Hepatocyte (in vitro differentiated cells): ENCODE results near the gene SUN3. TPM values are rescaled to one million over a fixed set of nuclear protein-coding genes. Genes with fewer than 3 reads are reported as not detected.
A peak's percentile ranks its signal among the peaks of the same experiment; 100 is the strongest.

Experiments used
- DNase-seq: peaks from one replicate; pipeline ENCODE4 v3.0.0-alpha.2; 2016; ENCODE audit warnings: low spot score
- H2AFZ ChIP-seq: fragments of 200-600 bp; sonication (generic); 2 replicates; pipeline ENCODE4 v1.6.0; 2016; ENCODE audit warnings: antibody characterized with exemption, mild to moderate bottlenecking
- H3K27ac ChIP-seq: fragments of 200-600 bp; sonication (generic); 2 replicates; pipeline ENCODE4 v1.5.1; 2016; ENCODE audit warnings: mild to moderate bottlenecking
- H3K27me3 ChIP-seq: fragments of 200-600 bp; sonication (generic); 2 replicates; pipeline ENCODE4 v1.6.1; 2016
- H3K36me3 ChIP-seq: fragments of 200-600 bp; sonication (generic); replicated peaks from 2 replicates; pipeline ENCODE4 v1.5.1; 2016; ENCODE audit warnings: low read depth; ENCODE audit not compliant: insufficient read depth
- H3K4me1 ChIP-seq: fragments of 200-600 bp; sonication (generic); 2 replicates; pipeline ENCODE4 v1.5.1; 2016; ENCODE audit warnings: mild to moderate bottlenecking, moderate library complexity; ENCODE audit not compliant: insufficient read depth
- H3K4me2 ChIP-seq: fragments of 200-600 bp; sonication (generic); 2 replicates; pipeline ENCODE4 v1.6.0; 2016
- H3K4me3 ChIP-seq: fragments of 200-600 bp; sonication (generic); 2 replicates; pipeline ENCODE4 v1.5.1; 2016; ENCODE audit warnings: mild to moderate bottlenecking
- H3K79me2 ChIP-seq: fragments of 200-600 bp; sonication (generic); 2 replicates; pipeline ENCODE4 v1.6.0; 2017; ENCODE audit warnings: mild to moderate bottlenecking
- H3K9me2 ChIP-seq: fragments of 200-600 bp; sonication (generic); replicated peaks from 2 replicates; pipeline ENCODE4 v1.6.0; 2017; ENCODE audit warnings: mild to moderate bottlenecking; ENCODE audit not compliant: insufficient read depth
- H3K9me3 ChIP-seq: fragments of 200-600 bp; sonication (generic); 2 replicates; pipeline ENCODE4 v1.5.1; 2016; ENCODE audit warnings: low read depth, mild to moderate bottlenecking
- H4K20me1 ChIP-seq: fragments of 200-600 bp; sonication (generic); 2 replicates; pipeline ENCODE4 v1.6.0; 2016; ENCODE audit warnings: mild to moderate bottlenecking; ENCODE audit not compliant: insufficient read depth, poor library complexity, severe bottlenecking
- CTCF ChIP-seq: fragments of 200-600 bp; sonication (generic); IDR thresholded peaks from 2 replicates; pipeline ENCODE4 v1.5.1; 2016; ENCODE audit warnings: antibody characterized with exemption, mild to moderate bottlenecking; ENCODE audit not compliant: poor library complexity
- EZH2 ChIP-seq: fragments of 200-600 bp; sonication (generic); IDR thresholded peaks from 2 replicates; pipeline ENCODE4 v1.6.1; 2016; ENCODE audit warnings: antibody characterized with exemption, mild to moderate bottlenecking, borderline replicate concordance
- EZH2phosphoT487 ChIP-seq: fragments of 200-600 bp; sonication (generic); IDR thresholded peaks from one replicate; pipeline ENCODE4 v1.6.1; 2018; ENCODE audit warnings: antibody characterized with exemption, mild to moderate bottlenecking, low read depth, moderate library complexity; ENCODE audit not compliant: unreplicated experiment, severe bottlenecking
- WGBS: methylation state at CpG from one replicate; pipeline ENCODE4 v1.1.6; 2016; ENCODE audit warnings: low lambda C conversion rate; ENCODE audit errors: missing lambda C conversion rate; 5-methylcytosine and 5-hydroxymethylcytosine counted together
- polyA plus RNA-seq: library from polyadenylated mRNA; unstranded; fragments of >200 nt; fragmentation: Nextera tagmentation; extraction: Ambion mirVana; gene quantifications from 2 replicates; pipeline ENCODE4 v1.2.1, GENCODE V29; 2016
- total RNA-seq: library from RNA; depleted of rRNA; stranded (reverse); fragments of >200 nt; gene quantifications from 2 replicates; pipeline ENCODE4 v1.2.3, GENCODE V29; 2014

Gene SUN3
- total and polyA plus RNA-seq, 2 experiments from 2014 or later: not detected

DNA sequence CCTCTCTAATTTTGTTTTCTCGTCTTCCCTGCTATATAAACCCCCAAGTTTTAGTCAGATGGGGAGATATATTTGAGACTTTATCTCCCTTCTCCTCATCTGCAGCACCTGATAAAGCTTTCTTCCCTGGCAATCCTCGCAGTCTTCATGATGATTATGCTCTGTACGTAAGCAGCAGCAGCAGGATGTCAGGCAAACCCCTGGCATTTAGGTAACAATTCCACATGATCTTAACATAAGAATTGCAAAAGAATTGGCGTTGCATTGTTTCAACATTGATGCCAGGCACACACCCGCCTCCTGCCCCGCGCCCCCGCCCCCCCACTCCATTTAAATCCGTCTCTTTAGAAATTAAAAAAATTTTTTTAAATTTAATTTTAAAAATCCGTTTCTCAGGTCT is 86.8 kb downstream of the SUN3 start:
- Histone ChIP-seq H3K36me3 (no peaks in the 10 kb centered on the region), H3K4me3 (no peak overlapping the region), H3K27me3 (no peaks in the 10 kb centered on the region), H3K9me3 (no peaks in the 10 kb centered on the region), H2AFZ (no peak overlapping the region), H3K4me2 (no peak overlapping the region), H3K9me2 (no peaks in the 10 kb centered on the region), H3K4me1 (peaks cover 17% of the 10 kb centered on the region), H3K27ac (no peak overlapping the region), H3K79me2 (no peaks in the 10 kb centered on the region), H4K20me1 (no peaks in the 10 kb centered on the region)
- DNase-seq: no peak
- 86% methylated on average over 5 of the region's 10 CpGs for WGBS
- no peak for TF ChIP-seq CTCF
- no peak for TF ChIP-seq EZH2
- no peak for TF ChIP-seq EZH2phosphoT487

DNA sequence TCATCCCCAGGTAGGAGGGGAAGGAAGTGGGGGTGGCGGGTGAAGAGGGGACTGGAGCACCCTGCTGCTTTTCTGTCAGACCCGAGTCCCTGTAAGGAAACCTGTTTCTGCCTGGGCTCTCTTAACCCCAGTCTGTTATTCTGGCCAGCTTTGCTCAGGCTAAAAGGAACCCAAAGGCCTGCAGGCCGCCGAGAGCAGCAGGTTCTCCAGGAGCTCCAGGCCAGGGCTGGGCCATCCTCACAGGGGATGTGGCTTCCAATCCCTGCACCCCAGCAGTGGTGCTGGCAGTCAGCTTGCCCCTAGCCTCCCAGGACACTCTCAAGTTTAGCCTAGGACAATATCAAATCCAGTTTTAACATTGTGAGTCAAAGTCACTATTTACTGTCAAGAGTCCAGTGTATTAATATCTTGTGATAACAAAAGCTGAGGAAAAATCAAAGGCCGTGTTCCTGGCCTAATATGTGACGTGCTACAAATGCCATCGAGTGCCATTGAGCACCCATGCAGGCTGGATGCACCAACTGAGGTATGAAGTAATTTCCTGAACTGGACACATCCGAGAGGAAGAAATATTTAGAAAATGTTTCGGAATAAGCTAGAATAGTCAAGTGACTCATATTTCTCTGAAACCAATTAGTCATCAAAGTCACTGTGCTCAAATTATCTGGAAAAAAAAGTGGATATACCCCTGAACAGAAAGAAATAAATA is 87.6 kb downstream of the SUN3 start:
- Histone ChIP-seq H3K9me2 (no peaks in the 10 kb centered on the region), H3K4me1 (peaks cover 17% of the 10 kb centered on the region), H3K4me2 (no peak overlapping the region), H3K79me2 (no peaks in the 10 kb centered on the region), H3K4me3 (no peak overlapping the region), H3K9me3 (no peaks in the 10 kb centered on the region), H3K27me3 (no peaks in the 10 kb centered on the region), H4K20me1 (no peaks in the 10 kb centered on the region), H3K36me3 (no peaks in the 10 kb centered on the region), H3K27ac (peak overlapping the region; percentile 72), H2AFZ (no peak overlapping the region)
- 81% methylated on average over 9 of the region's 9 CpGs for whole genome bisulfite sequencing
- TF ChIP-seq EZH2: no peak
- TF ChIP-seq EZH2phosphoT487: no peak
- no peak for TF ChIP-seq CTCF
- no peak for DNase-seq

DNA sequence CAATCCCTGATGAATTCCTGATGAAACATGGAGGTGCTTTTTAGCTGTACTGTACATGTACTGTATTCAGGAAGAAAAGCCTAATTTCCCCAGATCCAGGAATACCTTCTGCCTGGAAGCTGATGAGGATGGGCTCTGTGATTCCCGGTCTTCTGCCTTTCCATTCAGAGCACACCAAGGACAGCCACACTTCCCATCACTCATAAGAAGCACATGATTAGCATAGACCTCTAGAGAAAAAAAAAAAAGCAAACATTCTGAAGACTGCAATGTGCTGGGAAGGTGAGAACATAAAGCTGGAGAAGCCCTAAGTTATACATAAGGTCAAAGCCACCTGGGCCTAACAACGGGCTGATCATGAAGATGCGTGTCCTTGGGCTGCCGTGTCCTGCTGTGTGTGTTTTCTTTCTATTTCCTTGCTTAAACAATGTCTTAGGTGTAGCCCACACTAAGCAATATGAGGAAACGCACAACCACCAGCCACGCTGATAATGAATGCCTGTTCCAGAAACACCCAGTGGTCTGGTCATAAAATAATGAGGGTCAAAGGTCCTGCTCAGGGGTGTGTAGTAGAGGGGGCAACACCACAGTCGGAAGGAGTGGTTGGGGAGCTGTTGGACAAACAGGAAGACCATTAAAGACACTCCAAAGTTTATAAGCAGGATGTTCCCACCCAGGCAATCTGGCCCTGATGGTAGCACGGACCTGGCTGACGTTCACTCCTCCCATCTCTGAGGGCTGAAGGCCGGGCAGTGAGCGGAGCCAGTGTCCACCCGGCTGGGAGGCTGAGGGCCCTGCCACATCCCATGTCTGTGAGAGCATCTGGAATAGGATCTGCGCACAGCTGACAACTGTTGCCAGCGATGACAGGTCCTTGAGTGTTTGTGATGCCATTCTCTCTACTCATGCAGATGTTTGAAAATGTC is 88.6 kb downstream of the SUN3 start:
- Histone ChIP-seq H4K20me1 (no peaks in the 10 kb centered on the region), H3K36me3 (no peaks in the 10 kb centered on the region), H3K9me2 (no peaks in the 10 kb centered on the region), H3K4me2 (peak overlapping the region; percentile 29), H3K27me3 (no peaks in the 10 kb centered on the region), H3K4me3 (no peak overlapping the region), H3K27ac (peak overlapping the region; percentile 72), H3K4me1 (peaks cover 17% of the 10 kb centered on the region), H2AFZ (peak overlapping the region; percentile 12), H3K79me2 (no peaks in the 10 kb centered on the region), H3K9me3 (no peaks in the 10 kb centered on the region)
- DNase-seq: peak; percentile 47
- 53% methylated on average over 14 of the region's 14 CpGs for WGBS
- TF ChIP-seq EZH2phosphoT487: no peak
- TF ChIP-seq EZH2: no peak
- no peak for TF ChIP-seq CTCF
